Measurements from ENCODE around the gene MSMP.
A peak's percentile ranks its signal among the peaks of the same experiment; 100 is the strongest.

Gene MSMP

GRCh38 chr9:35790385-35791296 is 36.6 kb upstream of the MSMP start:
- peak; percentile 77 to 85 (median 79) for TF ChIP-seq CTCF (IDR thresholded peaks at IDR 0.05; ENCODE audit: unreplicated experiment in 3 of 3)
- no peaks in the 10 kb centered on the region for H3K9me3 Mint-ChIP-seq
- H3K36me3 Mint-ChIP-seq (ENCODE audit: low read depth), result no peaks in the 10 kb centered on the region
- H3K27me3 Mint-ChIP-seq (ENCODE audit: low read depth), result no peaks in the 10 kb centered on the region
- H3K4me3 Mint-ChIP-seq, result peak overlapping the region; percentile 87 to 92 (median 91)
- peak overlapping the region; percentile 89 to 95 (median 94) for H3K27ac Mint-ChIP-seq
- peaks cover 39% of the 10 kb centered on the region for H3K4me1 Mint-ChIP-seq

- H3K9me3 Mint-ChIP-seq, result no peaks in the 10 kb centered on the region
- no peaks in the 10 kb centered on the region for H3K27me3 Mint-ChIP-seq (ENCODE audit: low read depth)
- peaks cover 32% of the 10 kb centered on the region for H3K4me1 Mint-ChIP-seq
- peak overlapping the region in 1 of 3 experiments; percentile 91 for H3K4me3 Mint-ChIP-seq
- H3K36me3 Mint-ChIP-seq (ENCODE audit: low read depth), result no peaks in the 10 kb centered on the region
- peak overlapping the region in 2 of 3 experiments; percentile 94 to 95 for H3K27ac Mint-ChIP-seq
- no peak for TF ChIP-seq CTCF (IDR thresholded peaks at IDR 0.05; ENCODE audit: unreplicated experiment in 3 of 3)
Observed at GRCh38 chr9:35790025-35790384, 35.9 kb upstream of the MSMP start.

- TF ChIP-seq CTCF (IDR thresholded peaks at IDR 0.05; ENCODE audit: unreplicated experiment in 3 of 3), result no peak
- Mint-ChIP-seq H3K36me3 (ENCODE audit: low read depth) (no peaks in the 10 kb centered on the region), H3K4me1 (peaks cover 28% of the 10 kb centered on the region), H3K4me3 (no peak overlapping the region), H3K9me3 (no peaks in the 10 kb centered on the region), H3K27me3 (ENCODE audit: low read depth) (no peaks in the 10 kb centered on the region), H3K27ac (no peak overlapping the region)
Observed at GRCh38 chr9:35789541-35789940, 35.5 kb upstream of the MSMP start.

- Mint-ChIP-seq H3K4me1 (no peaks in the 10 kb centered on the region), H3K36me3 (ENCODE audit: low read depth) (peaks cover 10% of the 10 kb centered on the region), H3K9me3 (no peaks in the 10 kb centered on the region), H3K27me3 (ENCODE audit: low read depth) (peaks cover 10% of the 10 kb centered on the region), H3K4me3 (no peak overlapping the region), H3K27ac (no peak overlapping the region)
- no peak for TF ChIP-seq CTCF (IDR thresholded peaks at IDR 0.05; ENCODE audit: unreplicated experiment in 3 of 3)
Observed at GRCh38 chr9:35783418-35783817, 29.3 kb upstream of the MSMP start.

- peaks cover 2% of the 10 kb centered on the region for H3K4me1 Mint-ChIP-seq
- H3K36me3 Mint-ChIP-seq (ENCODE audit: low read depth), result peaks cover 10% of the 10 kb centered on the region
- H3K27me3 Mint-ChIP-seq (ENCODE audit: low read depth), result peaks cover 10% of the 10 kb centered on the region
- no peaks in the 10 kb centered on the region for H3K9me3 Mint-ChIP-seq
- no peak overlapping the region for H3K27ac Mint-ChIP-seq
- TF ChIP-seq CTCF (IDR thresholded peaks at IDR 0.05; ENCODE audit: unreplicated experiment in 3 of 3), result no peak
- H3K4me3 Mint-ChIP-seq, result no peak overlapping the region
Observed at GRCh38 chr9:35781066-35781465, 27.0 kb upstream of the MSMP start.

- Mint-ChIP-seq H3K27me3 (ENCODE audit: low read depth) (peaks cover 10% of the 10 kb centered on the region), H3K4me3 (no peak overlapping the region), H3K9me3 (no peaks in the 10 kb centered on the region), H3K4me1 (peaks cover 16% of the 10 kb centered on the region), H3K27ac (no peak overlapping the region), H3K36me3 (ENCODE audit: low read depth) (peaks cover 4% of the 10 kb centered on the region)
- TF ChIP-seq CTCF (IDR thresholded peaks at IDR 0.05; ENCODE audit: unreplicated experiment in 3 of 3), result no peak
Observed at GRCh38 chr9:35778496-35778895, 24.4 kb upstream of the MSMP start.

All from nephron (organoid).